HFF-Myc (cell line): ENCODE results near the gene ERN1.
"Not testable (repeated sequence)": the region's sequence is repeated elsewhere in the genome, so short reads cannot be mapped to it uniquely, and the experiment has no call there.

Source experiments
- DNase-seq: peaks from one replicate; pipeline ENCODE4 v3.0.0-alpha.2; 2011; ENCODE audit warnings: low read depth; ENCODE audit errors: extremely low read depth
- H3K4me3 ChIP-seq: replicated peaks from 2 replicates; pipeline ENCODE4 v1.5.1; 2011; ENCODE audit warnings: low read depth, mild to moderate bottlenecking, control low read depth, low read length
- CTCF ChIP-seq: IDR thresholded peaks from 2 replicates; pipeline ENCODE4 v1.5.1; 2012; ENCODE audit warnings: mild to moderate bottlenecking, low read depth, low read length, control low read depth; ENCODE audit errors: missing control alignments

ERN1 gene

GRCh38 chr17:64130559-64131001 is 636 bp upstream of the ERN1 start:
- peak overlapping the region; percentile 71 for H3K4me3 ChIP-seq
- DNase-seq, result no peak
- TF ChIP-seq CTCF, result no peak

- DNase-seq, result no peak
- TF ChIP-seq CTCF, result no peak
- peak overlapping the region; percentile 71 for H3K4me3 ChIP-seq
Observed at GRCh38 chr17:64129515-64129764, 504 bp downstream of the ERN1 start.

- DNase-seq, result no peak
- TF ChIP-seq CTCF, result no peak
- peak overlapping the region; percentile 71 for H3K4me3 ChIP-seq
Observed at GRCh38 chr17:64128787-64129514, 993 bp downstream of the ERN1 start.

GRCh38 chr17:64126918-64127317 is 3.0 kb downstream of the ERN1 start:
- no peak for DNase-seq
- H3K4me3 ChIP-seq, result no peak overlapping the region
- TF ChIP-seq CTCF, result no peak

- no peak overlapping the region for H3K4me3 ChIP-seq
- no peak for TF ChIP-seq CTCF
- DNase-seq, result no peak
Observed at GRCh38 chr17:64125937-64126336, 4.0 kb downstream of the ERN1 start.

GRCh38 chr17:64124609-64125008 is 5.3 kb downstream of the ERN1 start:
- TF ChIP-seq CTCF, result no peak
- no peak for DNase-seq
- no peak overlapping the region for H3K4me3 ChIP-seq

GRCh38 chr17:64123114-64123513 is 6.8 kb downstream of the ERN1 start:
- no peak for TF ChIP-seq CTCF
- H3K4me3 ChIP-seq, result no peak overlapping the region
- no peak for DNase-seq

GRCh38 chr17:64120972-64121786 is 8.8 kb downstream of the ERN1 start:
- not testable (repeated sequence) for DNase-seq, H3K4me3 ChIP-seq
